ENCODE results near the gene C2CD4C. TPM values are rescaled to one million over a fixed set of nuclear protein-coding genes. Genes with fewer than 3 reads are reported as not detected.

Gene C2CD4C
- total and polyA plus RNA-seq, 12 donors, result 0.17 to 3.2 (median 1.2) TPM; not detected in 1

DNA sequence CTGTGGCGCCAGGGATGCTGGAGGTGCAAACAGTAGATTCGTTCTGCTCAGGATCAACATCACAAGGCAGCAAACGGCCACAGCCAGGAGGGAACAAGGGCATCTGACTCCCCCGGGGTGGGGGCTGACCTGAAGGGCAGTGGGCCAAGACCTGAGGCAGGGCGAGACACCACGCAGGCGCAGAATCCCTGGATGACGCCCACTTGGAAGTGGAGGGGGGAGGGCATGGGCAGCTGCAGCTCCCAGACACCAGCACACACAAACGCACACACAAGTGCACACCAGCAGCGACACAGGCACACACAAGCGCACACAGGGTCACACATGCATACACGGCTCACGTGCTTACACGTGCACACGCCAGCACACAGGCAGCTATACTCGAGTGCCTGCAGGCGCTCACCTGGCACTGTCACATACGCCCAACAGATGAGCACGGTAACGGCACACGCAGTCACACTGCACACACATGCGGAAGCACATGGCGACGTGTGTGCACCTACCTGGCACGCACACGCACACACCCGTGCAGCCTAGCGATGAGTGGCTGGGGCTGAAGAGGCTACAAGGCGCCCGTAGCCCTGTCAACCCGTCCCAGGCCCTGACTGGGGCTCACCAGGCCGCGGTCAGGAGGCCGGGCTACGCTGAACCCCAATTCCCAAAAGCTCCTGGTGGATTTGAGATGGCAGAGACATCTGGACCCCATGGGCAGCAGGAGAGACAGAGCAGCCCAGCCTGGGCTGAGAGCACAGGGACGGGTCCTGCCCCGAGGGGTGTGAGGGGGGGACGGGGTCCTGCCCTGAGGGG is 5.5 kb downstream of the C2CD4C start:
- no peaks in the 10 kb centered on the region for H3K36me3 ChIP-seq (replicated peaks in 1 of 2)
- no peak for DNase-seq
- TF ChIP-seq POLR2A (IDR thresholded peaks at IDR 0.05), result no peak
- TF ChIP-seq, protein P1, sequence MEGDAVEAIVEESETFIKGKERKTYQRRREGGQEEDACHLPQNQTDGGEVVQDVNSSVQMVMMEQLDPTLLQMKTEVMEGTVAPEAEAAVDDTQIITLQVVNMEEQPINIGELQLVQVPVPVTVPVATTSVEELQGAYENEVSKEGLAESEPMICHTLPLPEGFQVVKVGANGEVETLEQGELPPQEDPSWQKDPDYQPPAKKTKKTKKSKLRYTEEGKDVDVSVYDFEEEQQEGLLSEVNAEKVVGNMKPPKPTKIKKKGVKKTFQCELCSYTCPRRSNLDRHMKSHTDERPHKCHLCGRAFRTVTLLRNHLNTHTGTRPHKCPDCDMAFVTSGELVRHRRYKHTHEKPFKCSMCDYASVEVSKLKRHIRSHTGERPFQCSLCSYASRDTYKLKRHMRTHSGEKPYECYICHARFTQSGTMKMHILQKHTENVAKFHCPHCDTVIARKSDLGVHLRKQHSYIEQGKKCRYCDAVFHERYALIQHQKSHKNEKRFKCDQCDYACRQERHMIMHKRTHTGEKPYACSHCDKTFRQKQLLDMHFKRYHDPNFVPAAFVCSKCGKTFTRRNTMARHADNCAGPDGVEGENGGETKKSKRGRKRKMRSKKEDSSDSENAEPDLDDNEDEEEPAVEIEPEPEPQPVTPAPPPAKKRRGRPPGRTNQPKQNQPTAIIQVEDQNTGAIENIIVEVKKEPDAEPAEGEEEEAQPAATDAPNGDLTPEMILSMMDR (IDR thresholded peaks at IDR 0.05), result no peak

DNA sequence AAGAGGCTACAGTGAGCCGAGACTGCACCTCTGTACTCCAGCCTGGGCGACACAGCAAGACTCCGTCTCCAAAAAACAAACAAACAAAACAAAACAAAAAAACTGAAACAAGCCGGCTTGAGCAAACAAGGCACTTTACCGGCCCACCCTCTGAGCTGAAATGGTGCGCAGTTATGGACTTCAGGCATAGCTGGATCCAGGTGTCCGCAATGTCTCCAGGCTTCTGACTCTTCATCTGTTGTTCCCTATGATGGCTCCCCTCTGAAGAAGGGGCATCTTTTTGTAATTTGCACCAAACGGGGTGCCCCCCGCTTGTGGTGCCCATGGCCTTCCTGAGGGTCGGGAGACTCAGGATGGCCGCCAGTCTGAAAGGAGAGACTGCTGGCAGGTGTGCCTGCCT is 6.2 kb downstream of the C2CD4C start:
- H3K4me3 ChIP-seq, result no peak overlapping the region
- DNase-seq, result no peak
- 89 to 95% (median 92%) methylated on average over 9 to 11 of the region's 11 CpGs for WGBS, 4 donors
- no peaks in the 10 kb centered on the region for H3K9me3 ChIP-seq (replicated peaks in 1 of 3)
- intact Hi-C loops (cut with DNase I), result no loop called here
- H3K27me3 ChIP-seq, result peaks cover 26% of the 10 kb centered on the region
- H3K36me3 ChIP-seq (replicated peaks in 1 of 2), result no peaks in the 10 kb centered on the region
- no peak overlapping the region for H3K27ac ChIP-seq
- TF ChIP-seq, protein P1 (IDR thresholded peaks at IDR 0.05), result no peak
- TF ChIP-seq POLR2A (IDR thresholded peaks at IDR 0.05), result no peak
- H3K4me1 ChIP-seq (replicated peaks in 1 of 2), result no peaks in the 10 kb centered on the region

More for the DNA sequence above, 5.5 kb downstream of the C2CD4C start:
- no peak overlapping the region for H3K27ac ChIP-seq
- no peak overlapping the region for H3K4me3 ChIP-seq
- no peaks in the 10 kb centered on the region for H3K9me3 ChIP-seq (replicated peaks in 1 of 3)
- 50 to 72% (median 62%) methylated on average over 2 to 38 of the region's 38 CpGs for WGBS, 4 donors
- peaks cover 0 to 3% of the 10 kb centered on the region in 2 donors for H3K4me1 ChIP-seq (replicated peaks in 1 of 2)
- intact Hi-C loops (cut with DNase I), result no loop called here
- peaks cover 32% of the 10 kb centered on the region for H3K27me3 ChIP-seq

DNA sequence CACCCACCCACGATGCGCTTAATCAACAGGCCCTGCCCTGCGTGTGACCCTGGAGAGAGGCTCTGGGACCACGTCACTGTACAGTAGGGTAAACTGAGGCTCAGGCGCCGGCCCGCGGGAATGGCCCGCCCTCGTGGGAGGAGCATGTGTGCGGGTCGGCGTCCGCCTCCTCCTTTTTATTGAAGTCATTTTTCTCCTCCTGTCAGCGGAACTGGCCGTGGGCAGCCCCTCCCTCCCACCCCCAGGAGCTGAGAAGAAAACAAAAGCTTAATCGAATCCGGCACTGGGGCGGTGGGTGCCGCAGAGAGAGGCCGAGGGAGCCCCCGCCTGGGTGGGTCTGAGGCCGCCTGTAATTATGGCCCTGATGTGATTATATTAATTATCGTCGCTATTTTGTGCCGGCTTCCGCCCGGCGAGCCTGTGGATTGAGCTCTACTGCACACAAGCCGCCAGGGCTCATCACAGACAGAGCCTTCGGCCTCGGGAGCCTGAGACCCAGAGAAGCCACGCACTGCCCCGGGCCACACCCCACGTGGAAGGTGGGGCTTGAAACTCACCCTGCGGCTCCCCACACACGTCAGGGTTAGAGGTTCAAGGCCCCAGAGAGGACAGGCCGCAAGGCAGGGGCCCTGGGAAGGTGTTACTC is 7.0 kb downstream of the C2CD4C start:
- Histone ChIP-seq H3K4me1 (replicated peaks in 1 of 2) (no peaks in the 10 kb centered on the region), H3K27ac (no peak overlapping the region), H3K36me3 (replicated peaks in 1 of 2) (no peaks in the 10 kb centered on the region), H3K9me3 (replicated peaks in 1 of 3) (no peaks in the 10 kb centered on the region), H3K27me3 (peaks cover 20% of the 10 kb centered on the region), H3K4me3 (no peak overlapping the region)
- peak in 1 of 7 donors; percentile 14 for DNase-seq
- WGBS, 4 donors, result 28 to 33% (median 30%) methylated on average over 5 to 38 of the region's 38 CpGs
- TF ChIP-seq POLR2A (IDR thresholded peaks at IDR 0.05), result no peak
- TF ChIP-seq, protein P1 (IDR thresholded peaks at IDR 0.05), result no peak
- intact Hi-C loops (cut with DNase I), result no loop called here

DNA sequence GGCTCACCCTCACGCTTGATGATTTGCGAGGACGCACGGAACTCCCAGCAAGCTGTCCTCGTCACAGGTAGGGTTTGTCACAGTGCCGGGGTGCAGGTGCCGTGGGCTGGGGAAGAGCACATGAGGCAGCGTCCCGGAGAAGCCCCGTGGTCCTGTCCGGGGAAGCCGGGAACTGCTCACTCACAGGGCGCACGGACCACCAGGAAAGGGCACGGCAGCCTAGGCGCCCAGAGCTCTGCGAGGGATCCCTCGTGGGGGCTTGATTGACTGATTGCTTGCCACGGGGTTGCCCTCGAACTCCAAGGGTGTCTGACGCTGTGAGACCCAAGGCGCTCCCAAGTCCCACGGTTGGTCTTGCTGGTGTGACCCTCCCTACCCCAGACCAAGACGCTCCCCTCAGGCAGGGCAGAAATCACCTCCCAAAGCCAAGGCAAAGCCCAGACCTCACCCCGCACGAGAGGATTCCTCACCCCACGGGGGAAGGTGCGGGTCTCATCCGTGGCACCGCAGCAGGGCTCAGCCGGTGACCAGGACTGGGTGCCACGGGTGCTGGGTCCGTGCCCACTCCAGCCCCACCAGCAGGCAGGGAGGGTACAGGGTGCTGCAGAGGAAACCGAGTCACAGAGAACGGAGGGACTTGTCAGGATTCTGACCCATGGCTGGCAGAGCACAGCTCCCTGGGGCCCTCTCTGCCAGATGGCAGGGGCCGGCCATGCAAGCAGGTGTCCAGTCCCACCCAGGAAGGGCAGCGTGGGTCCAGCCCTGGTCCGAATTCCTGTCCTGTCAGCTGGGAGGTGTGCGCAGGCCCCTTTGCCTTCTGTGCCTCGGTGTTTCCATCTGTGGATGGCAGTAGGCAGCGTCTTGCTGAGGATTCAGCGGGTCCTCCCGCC is 7.7 kb downstream of the C2CD4C start:
- Histone ChIP-seq H3K9me3 (replicated peaks in 1 of 3) (no peaks in the 10 kb centered on the region), H3K27ac (no peak overlapping the region), H3K4me1 (replicated peaks in 1 of 2) (no peaks in the 10 kb centered on the region), H3K27me3 (peaks cover 18% of the 10 kb centered on the region), H3K36me3 (replicated peaks in 1 of 2) (no peaks in the 10 kb centered on the region), H3K4me3 (no peak overlapping the region)
- peak in 1 of 7 donors; percentile 13 for DNase-seq
- intact Hi-C loops (cut with DNase I), result no loop called here
- TF ChIP-seq, protein P1 (IDR thresholded peaks at IDR 0.05), result no peak
- TF ChIP-seq POLR2A (IDR thresholded peaks at IDR 0.05), result no peak
- 77 to 86% (median 82%) methylated on average over 7 to 43 of the region's 43 CpGs for WGBS, 4 donors

Measured in adrenal gland (tissue), 12 donors.